GM21515 (cell line): ENCODE results near the gene NAXE.
A peak's percentile ranks its signal among the peaks of the same experiment; 100 is the strongest.
"Not testable (repeated sequence)": the region's sequence is repeated elsewhere in the genome, so short reads cannot be mapped to it uniquely, and the experiment has no call there.

Source experiments
- ATAC-seq: cut with Tn5 transposase; IDR thresholded peaks from one replicate; pipeline ENCODE4 v1.9.1; 2021; ENCODE audit not compliant: unreplicated experiment

Gene NAXE

GRCh38 chr1:156592910-156593660 lies 1.5 kb downstream of the NAXE start:
- ATAC-seq: no peak

GRCh38 chr1:156593661-156593989 lies 2.0 kb downstream of the NAXE start:
- ATAC-seq: no peak

- ATAC-seq: no peak
Observed at GRCh38 chr1:156594190-156594589, 2.6 kb downstream of the NAXE start.

GRCh38 chr1:156595016-156595415 lies 3.4 kb downstream of the NAXE start:
- ATAC-seq: no peak

GRCh38 chr1:156596426-156596825 lies 4.8 kb downstream of the NAXE start:
- no peak for ATAC-seq

GRCh38 chr1:156598125-156598524 lies 6.5 kb downstream of the NAXE start:
- ATAC-seq: no peak

- ATAC-seq: no peak
Observed at GRCh38 chr1:156598731-156599432, 7.3 kb downstream of the NAXE start.

- ATAC-seq: no peak
Observed at GRCh38 chr1:156599811-156600210, 8.2 kb downstream of the NAXE start.

GRCh38 chr1:156600733-156601121 lies 9.2 kb downstream of the NAXE start:
- ATAC-seq: no peak

- ATAC-seq: peak; percentile 63
Observed at GRCh38 chr1:156601122-156601830, 9.7 kb downstream of the NAXE start, which contains the start of gene GPATCH4. Gene GPATCH4 (minus strand): TSS chr1:156601479.

- ATAC-seq: no peak
Observed at GRCh38 chr1:156601892-156602291, 10.3 kb downstream of the NAXE start.

GRCh38 chr1:156602557-156602993 lies 11.0 kb downstream of the NAXE start:
- ATAC-seq: no peak

GRCh38 chr1:156607344-156607743 lies 15.8 kb downstream of the NAXE start:
- not testable (repeated sequence) for ATAC-seq

- peak; percentile 81 for ATAC-seq
Observed at GRCh38 chr1:156608036-156608674, 16.6 kb downstream of the NAXE start.

GRCh38 chr1:156608981-156609380 lies 17.4 kb downstream of the NAXE start:
- ATAC-seq: no peak

GRCh38 chr1:156610072-156610471 lies 18.5 kb downstream of the NAXE start:
- ATAC-seq: not testable (repeated sequence)

- ATAC-seq: no peak
Observed at GRCh38 chr1:156612666-156613065, 21.1 kb downstream of the NAXE start.

GRCh38 chr1:156615946-156616345 lies 24.4 kb downstream of the NAXE start:
- no peak for ATAC-seq

- ATAC-seq: no peak
Observed at GRCh38 chr1:156616463-156616862, 24.9 kb downstream of the NAXE start.

- no peak for ATAC-seq
Observed at GRCh38 chr1:156618853-156619581, 27.4 kb downstream of the NAXE start, which contains the start of gene HAPLN2. Gene HAPLN2 (plus strand): TSS chr1:156619415. CDS start chr1:156623491, 4,076 bp downstream.

- ATAC-seq: no peak
Observed at GRCh38 chr1:156619582-156619955, 28.0 kb downstream of the NAXE start.
